ENCODE measurements around the gene PHTF1. TPM values are rescaled to one million over a fixed set of nuclear protein-coding genes. Genes with fewer than 3 reads are reported as not detected.

The PHTF1 gene
- total RNA-seq, 4 donors from 2014 or later, result 7.6 to 30.3 (median 17.0) TPM

DNA sequence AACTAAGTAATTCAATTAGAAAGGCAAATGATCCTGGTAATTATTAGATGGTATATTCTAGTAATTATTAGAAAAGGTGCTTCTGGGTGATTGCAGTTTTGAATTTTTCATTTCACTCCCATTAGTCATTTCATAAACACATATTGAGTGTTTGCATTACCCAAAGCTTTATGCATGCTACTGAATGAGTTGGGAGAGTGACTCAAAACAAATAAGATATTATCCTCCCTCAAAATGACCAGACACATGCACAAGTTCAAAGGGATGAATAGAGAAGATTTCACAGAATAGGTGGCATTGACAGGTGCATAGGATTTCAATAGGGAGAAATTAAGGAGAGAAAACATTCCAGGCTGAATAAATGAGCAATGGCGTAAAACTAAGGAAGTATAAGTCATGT, 84.7 kb downstream of the PHTF1 start:
- H3K36me3 ChIP-seq, result no peaks in the 10 kb centered on the region
- no peak overlapping the region for H3K4me3 ChIP-seq
- H3K4me1 ChIP-seq, result no peaks in the 10 kb centered on the region
- no peaks in the 10 kb centered on the region for H3K27me3 ChIP-seq
- no peak for TF ChIP-seq POLR2A (IDR thresholded peaks at IDR 0.05)
- TF ChIP-seq, protein P1, sequence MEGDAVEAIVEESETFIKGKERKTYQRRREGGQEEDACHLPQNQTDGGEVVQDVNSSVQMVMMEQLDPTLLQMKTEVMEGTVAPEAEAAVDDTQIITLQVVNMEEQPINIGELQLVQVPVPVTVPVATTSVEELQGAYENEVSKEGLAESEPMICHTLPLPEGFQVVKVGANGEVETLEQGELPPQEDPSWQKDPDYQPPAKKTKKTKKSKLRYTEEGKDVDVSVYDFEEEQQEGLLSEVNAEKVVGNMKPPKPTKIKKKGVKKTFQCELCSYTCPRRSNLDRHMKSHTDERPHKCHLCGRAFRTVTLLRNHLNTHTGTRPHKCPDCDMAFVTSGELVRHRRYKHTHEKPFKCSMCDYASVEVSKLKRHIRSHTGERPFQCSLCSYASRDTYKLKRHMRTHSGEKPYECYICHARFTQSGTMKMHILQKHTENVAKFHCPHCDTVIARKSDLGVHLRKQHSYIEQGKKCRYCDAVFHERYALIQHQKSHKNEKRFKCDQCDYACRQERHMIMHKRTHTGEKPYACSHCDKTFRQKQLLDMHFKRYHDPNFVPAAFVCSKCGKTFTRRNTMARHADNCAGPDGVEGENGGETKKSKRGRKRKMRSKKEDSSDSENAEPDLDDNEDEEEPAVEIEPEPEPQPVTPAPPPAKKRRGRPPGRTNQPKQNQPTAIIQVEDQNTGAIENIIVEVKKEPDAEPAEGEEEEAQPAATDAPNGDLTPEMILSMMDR (IDR thresholded peaks at IDR 0.05), result no peak
- intact Hi-C loops (cut with DNase I; ENCODE audit: low total_unique reads), result loop anchor here (10.0 kb wide), 1 partner anchor 530 kb away; no protein-coding TSS in a partner anchor
- H3K9me3 ChIP-seq, result no peaks in the 10 kb centered on the region
- H3K27ac ChIP-seq, result no peak overlapping the region
- DNase-seq, result no peak

DNA sequence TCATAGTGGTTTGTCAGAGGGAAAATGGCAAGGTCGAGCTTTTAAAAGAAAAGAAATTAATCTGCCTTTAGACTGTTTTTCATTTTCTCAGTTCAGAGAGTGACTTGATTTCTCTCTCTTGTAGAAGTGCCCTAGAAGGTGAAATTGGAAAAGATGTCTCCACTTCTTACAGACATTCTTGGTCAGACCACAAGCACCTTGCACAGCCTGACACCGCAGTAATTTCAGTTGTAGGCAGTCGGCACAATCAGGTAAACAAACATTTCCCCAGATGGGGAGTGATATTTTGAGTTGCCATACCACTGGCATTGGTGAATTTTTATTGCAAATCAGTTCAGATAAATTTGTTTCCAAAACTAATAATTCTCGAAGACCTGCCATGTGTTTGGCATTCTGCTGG, 86.8 kb downstream of the PHTF1 start:
- H3K27me3 ChIP-seq, result no peaks in the 10 kb centered on the region
- no peaks in the 10 kb centered on the region for H3K36me3 ChIP-seq
- no peak for TF ChIP-seq POLR2A (IDR thresholded peaks at IDR 0.05)
- TF ChIP-seq, protein P1 (IDR thresholded peaks at IDR 0.05), result no peak
- no peak overlapping the region for H3K27ac ChIP-seq
- no peak overlapping the region for H3K4me3 ChIP-seq
- DNase-seq, result no peak
- intact Hi-C loops (cut with DNase I; ENCODE audit: low total_unique reads), result loop anchor here (10.0 kb wide), 1 partner anchor 528 kb away; no protein-coding TSS in a partner anchor
- no peaks in the 10 kb centered on the region for H3K9me3 ChIP-seq
- H3K4me1 ChIP-seq, result no peaks in the 10 kb centered on the region

DNA sequence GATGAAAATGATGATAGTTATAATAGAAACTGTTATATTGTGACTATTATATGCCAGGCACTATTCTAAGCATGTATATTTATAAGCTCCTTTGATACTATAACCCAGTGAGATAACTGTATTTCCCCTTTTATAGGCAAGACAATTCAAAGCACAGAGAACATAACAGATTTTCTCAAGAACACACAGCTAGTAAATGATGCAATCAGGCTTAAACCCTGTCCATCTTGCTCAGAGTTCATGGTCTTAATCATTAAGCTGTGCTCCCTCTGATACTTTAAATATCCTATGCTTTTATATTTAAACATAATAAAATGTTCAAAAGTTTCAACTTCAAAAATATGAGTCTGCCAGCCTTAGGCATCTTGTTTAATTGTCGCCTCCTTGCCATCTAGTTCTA, 88.6 kb downstream of the PHTF1 start:
- Histone ChIP-seq H3K36me3 (no peaks in the 10 kb centered on the region), H3K9me3 (no peaks in the 10 kb centered on the region), H3K4me3 (no peak overlapping the region), H3K4me1 (no peaks in the 10 kb centered on the region), H3K27me3 (no peaks in the 10 kb centered on the region), H3K27ac (no peak overlapping the region)
- intact Hi-C loops (cut with DNase I; ENCODE audit: low total_unique reads), result loop anchor here (10.0 kb wide), 1 partner anchor 526 kb away; no protein-coding TSS in a partner anchor
- no peak for DNase-seq
- TF ChIP-seq, protein P1 (IDR thresholded peaks at IDR 0.05), result no peak
- no peak for TF ChIP-seq POLR2A (IDR thresholded peaks at IDR 0.05)

DNA sequence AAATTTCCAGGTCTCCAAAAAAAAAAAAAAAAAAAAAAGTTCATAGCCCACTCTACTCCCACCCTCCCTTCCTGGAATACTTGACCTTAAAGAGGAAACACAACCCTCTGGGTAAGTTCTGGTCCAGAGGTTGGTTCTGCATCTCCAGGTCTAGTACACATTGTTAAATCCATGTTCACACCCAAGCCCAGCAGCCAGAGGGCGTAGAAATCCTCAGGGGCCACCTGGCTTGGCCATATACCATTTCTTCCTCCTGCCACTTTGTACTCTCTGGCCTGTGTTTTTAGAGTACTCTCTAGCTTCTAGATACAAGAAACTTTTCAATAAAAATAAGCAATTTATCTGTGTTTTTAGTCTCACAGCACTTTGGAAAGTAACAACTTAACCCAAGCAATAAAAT, 89.3 kb downstream of the PHTF1 start:
- H3K27ac ChIP-seq, result no peak overlapping the region
- DNase-seq, result no peak
- no peaks in the 10 kb centered on the region for H3K27me3 ChIP-seq
- intact Hi-C loops (cut with DNase I; ENCODE audit: low total_unique reads), result loop anchor here (10.0 kb wide), 1 partner anchor 525 kb away; no protein-coding TSS in a partner anchor
- no peaks in the 10 kb centered on the region for H3K4me1 ChIP-seq
- no peaks in the 10 kb centered on the region for H3K36me3 ChIP-seq
- TF ChIP-seq, protein P1 (IDR thresholded peaks at IDR 0.05), result no peak
- no peak for TF ChIP-seq POLR2A (IDR thresholded peaks at IDR 0.05)
- no peak overlapping the region for H3K4me3 ChIP-seq
- no peaks in the 10 kb centered on the region for H3K9me3 ChIP-seq

DNA sequence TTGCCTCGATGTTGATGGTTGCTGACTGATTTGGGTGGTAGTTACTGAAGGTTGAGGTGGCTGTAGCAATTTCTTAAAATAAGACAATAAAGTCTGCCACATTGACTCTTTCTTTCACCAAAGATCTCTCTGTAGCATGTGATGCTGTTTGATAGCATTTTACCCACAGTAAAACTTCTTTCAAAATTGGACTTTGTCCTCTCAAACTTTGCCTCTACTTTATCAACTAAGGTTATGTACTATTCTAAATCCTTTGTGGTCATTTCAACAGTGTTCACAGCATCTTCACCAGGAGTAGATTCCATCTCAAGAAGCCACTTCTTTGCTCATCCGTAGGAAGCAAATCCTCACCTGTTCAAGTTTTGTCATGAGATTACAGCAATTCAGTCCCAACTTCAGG, 93.2 kb downstream of the PHTF1 start:
- Histone ChIP-seq H3K36me3 (no peaks in the 10 kb centered on the region), H3K9me3 (no peaks in the 10 kb centered on the region), H3K4me3 (no peak overlapping the region), H3K4me1 (no peaks in the 10 kb centered on the region), H3K27me3 (no peaks in the 10 kb centered on the region), H3K27ac (no peak overlapping the region)
- no peak for TF ChIP-seq POLR2A (IDR thresholded peaks at IDR 0.05)
- TF ChIP-seq, protein P1 (IDR thresholded peaks at IDR 0.05), result no peak
- intact Hi-C loops (cut with DNase I; ENCODE audit: low total_unique reads), result no loop called here
- no peak for DNase-seq
